NCI-H2081 treated with DMSO at 0.1 percent for 48 hours (cell line): Measurements from ENCODE around the gene CD4.
A peak's percentile ranks its signal among the peaks of the same experiment; 100 is the strongest.
"Not testable (repeated sequence)": the region's sequence is repeated elsewhere in the genome, so short reads cannot be mapped to it uniquely, and the experiment has no call there.

Experiments used
- DNase-seq: peaks from one replicate; lab custom pipeline; 2025; lab: John Stamatoyannopoulos, UW

Gene CD4

GRCh38 chr12:6847676-6848075 is 58.3 kb downstream of the CD4 start:
- DNase-seq = no peak

- no peak for DNase-seq
Measured at GRCh38 chr12:6849427-6849826, 60.1 kb downstream of the CD4 start.

GRCh38 chr12:6849976-6850560 is 60.7 kb downstream of the CD4 start:
- no peak for DNase-seq

- DNase-seq = no peak
Measured at GRCh38 chr12:6850796-6851152, 61.4 kb downstream of the CD4 start.

GRCh38 chr12:6851153-6851920 is 62.0 kb downstream of the CD4 start, which contains the start of gene CDCA3:
TSS of gene CDCA3 (minus strand) at chr12:6851286. CDS start at chr12:6850952, 334 bp downstream.
- peak; percentile 97 for DNase-seq

GRCh38 chr12:6851921-6852650 is 62.8 kb downstream of the CD4 start, which contains the start of gene USP5:
TSS of gene USP5 (plus strand) at chr12:6852150. CDS start at chr12:6852180, 30 bp downstream.
- peak; percentile 98 for DNase-seq

- no peak for DNase-seq
Measured at GRCh38 chr12:6852651-6853354, 63.5 kb downstream of the CD4 start.

GRCh38 chr12:6853626-6854025 is 64.3 kb downstream of the CD4 start:
- DNase-seq = no peak

GRCh38 chr12:6854036-6854435 is 64.7 kb downstream of the CD4 start:
- DNase-seq = no peak

GRCh38 chr12:6855322-6855721 is 66.0 kb downstream of the CD4 start:
- no peak for DNase-seq

- DNase-seq = no peak
Measured at GRCh38 chr12:6858799-6859198, 69.5 kb downstream of the CD4 start.

- no peak for DNase-seq
Measured at GRCh38 chr12:6860116-6860515, 70.8 kb downstream of the CD4 start.

- DNase-seq = no peak
Measured at GRCh38 chr12:6860942-6861341, 71.6 kb downstream of the CD4 start.

GRCh38 chr12:6861391-6861790 is 72.1 kb downstream of the CD4 start:
- no peak for DNase-seq

- DNase-seq = no peak
Measured at GRCh38 chr12:6863033-6863432, 73.7 kb downstream of the CD4 start.

- no peak for DNase-seq
Measured at GRCh38 chr12:6863586-6864321, 74.4 kb downstream of the CD4 start.

- not testable (repeated sequence) for DNase-seq
Measured at GRCh38 chr12:6865307-6865706, 76.0 kb downstream of the CD4 start.

GRCh38 chr12:6866163-6866919 is 77.0 kb downstream of the CD4 start:
- no peak for DNase-seq

- DNase-seq = no peak
Measured at GRCh38 chr12:6866920-6867412, 77.6 kb downstream of the CD4 start.

GRCh38 chr12:6867413-6868210 is 78.3 kb downstream of the CD4 start, which contains the start of gene TPI1:
TSS of gene TPI1 (plus strand) at chr12:6867531. CDS start at chr12:6867567, 36 bp downstream.
- peak; percentile 24 for DNase-seq
